AG04449 (cell line): ENCODE data around the gene B4GALT6.

Experiments used
- CTCF ChIA-PET: fragments of 350-600 bp; formaldehyde crosslinking; extraction: SDS; loops from one replicate; lab custom pipeline; 2021; ENCODE audit warnings: antibody characterized with exemption; lab: Yijun Ruan, JAX
- POLR2A ChIA-PET: fragments of 400-600, 350-600 bp; formaldehyde crosslinking; extraction: SDS; loops from one replicate; lab custom pipeline; 2020; ENCODE audit warnings: antibody characterized with exemption, inconsistent platforms; lab: Yijun Ruan, JAX
- DNase-seq: peaks from one replicate; pipeline ENCODE4 v3.0.0-alpha.2; 2010; ENCODE audit warnings: low read depth, low spot score
- H3K4me3 ChIP-seq: 2 replicates; pipeline ENCODE4 v1.5.1; 2011; ENCODE audit warnings: low read depth, mild to moderate bottlenecking, control low read depth, low read length
- CTCF ChIP-seq: IDR thresholded peaks from one replicate; pipeline ENCODE4 v1.5.1; 2011; ENCODE audit warnings: mild to moderate bottlenecking, moderate library complexity, low read length, control low read depth, inconsistent platforms; ENCODE audit not compliant: insufficient read depth; ENCODE audit errors: missing control alignments

B4GALT6 gene

GRCh38 chr18:31652877-31653276, 31.5 kb downstream of the B4GALT6 start:
- no peak overlapping the region for H3K4me3 ChIP-seq
- CTCF ChIA-PET = no interaction called here
- POLR2A ChIA-PET = no interaction called here
- TF ChIP-seq CTCF = no peak
- no peak for DNase-seq

DNA sequence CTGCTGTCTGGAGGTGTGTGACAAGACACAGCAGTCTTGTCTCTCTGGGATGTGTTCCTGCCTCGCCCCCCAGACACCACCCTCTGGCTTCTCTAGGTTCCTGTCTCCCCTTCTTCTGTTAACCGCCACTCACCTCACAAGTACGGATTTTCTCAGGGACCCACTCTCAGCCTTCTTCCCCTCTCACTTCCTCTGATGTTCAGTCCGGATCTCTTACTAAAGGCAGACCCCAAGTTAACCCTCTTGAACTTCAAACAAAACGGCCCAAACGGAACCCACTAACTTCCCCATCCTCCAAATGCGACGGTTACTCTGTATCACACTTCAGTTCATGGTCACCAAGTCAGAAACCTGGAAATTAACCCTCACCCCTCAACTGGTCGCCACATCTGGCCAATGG, 32.0 kb downstream of the B4GALT6 start:
- TF ChIP-seq CTCF = no peak
- CTCF ChIA-PET = no interaction called here
- H3K4me3 ChIP-seq = no peak overlapping the region
- POLR2A ChIA-PET = no interaction called here
- no peak for DNase-seq

GRCh38 chr18:31651369-31651768, 33.0 kb downstream of the B4GALT6 start:
- ChIA-PET CTCF (no interaction called here), POLR2A (no interaction called here)
- DNase-seq = no peak

DNA sequence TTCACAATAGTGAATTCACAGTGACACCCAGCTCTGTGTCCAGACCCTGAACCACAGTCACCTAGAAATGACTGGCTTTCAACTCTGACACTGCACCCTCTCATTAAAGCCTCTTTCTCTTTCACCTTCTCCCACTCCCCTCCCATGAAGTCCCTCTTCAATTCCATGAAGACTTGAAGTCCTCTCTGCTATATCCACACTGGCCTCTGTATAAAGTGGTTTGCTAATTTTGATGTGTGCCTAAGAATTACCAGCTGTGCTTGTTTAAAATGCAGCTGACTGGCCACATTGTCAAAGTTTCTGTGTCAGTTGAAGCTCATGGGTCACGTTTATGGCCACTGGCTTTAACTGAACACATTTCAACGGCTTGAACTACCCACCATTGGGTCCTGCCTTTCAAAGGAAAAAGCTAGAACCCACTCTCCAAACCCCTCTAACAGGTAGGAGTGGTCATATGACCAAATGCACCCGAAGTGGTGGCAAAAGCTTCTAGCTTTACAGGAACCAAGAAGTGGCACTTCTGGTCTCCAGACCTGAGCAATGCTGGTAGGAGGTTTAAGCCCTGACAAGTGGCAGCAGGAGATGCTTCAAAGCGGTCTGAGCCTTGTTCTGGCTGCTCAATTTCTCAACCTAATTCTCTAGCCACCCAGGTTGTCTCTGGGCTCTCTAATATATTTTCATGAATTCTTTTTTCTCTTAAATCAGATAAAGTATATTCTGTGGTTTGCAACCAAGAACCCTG, 34.2 kb downstream of the B4GALT6 start:
- no peak overlapping the region for H3K4me3 ChIP-seq
- no peak for DNase-seq
- ChIA-PET POLR2A (no interaction called here), CTCF (no interaction called here)
- no peak for TF ChIP-seq CTCF

More at GRCh38 chr18:31651369-31651768, 33.0 kb downstream of the B4GALT6 start:
- no peak for TF ChIP-seq CTCF
- no peak overlapping the region for H3K4me3 ChIP-seq

DNA sequence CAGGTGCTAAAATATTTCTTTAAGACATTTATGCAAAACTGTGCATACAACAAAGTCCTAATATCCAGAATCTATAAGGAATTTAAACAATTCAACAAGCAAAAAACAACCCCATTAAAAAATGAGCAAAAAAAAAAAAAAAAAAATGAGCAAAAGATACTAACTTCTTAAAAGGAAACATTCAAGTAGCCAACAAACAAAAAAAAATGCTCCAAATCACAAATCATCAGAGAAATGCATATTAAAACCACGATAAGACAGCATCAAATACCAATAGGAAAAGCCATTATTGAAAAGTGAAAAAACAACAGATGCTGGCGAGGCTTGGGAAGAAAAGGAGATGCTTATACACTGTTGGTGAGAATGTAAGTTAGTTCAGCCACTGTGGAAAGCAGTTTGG, 34.9 kb downstream of the B4GALT6 start:
- no peak for TF ChIP-seq CTCF
- POLR2A ChIA-PET = no interaction called here
- H3K4me3 ChIP-seq = no peak overlapping the region
- no peak for DNase-seq
- CTCF ChIA-PET = no interaction called here

DNA sequence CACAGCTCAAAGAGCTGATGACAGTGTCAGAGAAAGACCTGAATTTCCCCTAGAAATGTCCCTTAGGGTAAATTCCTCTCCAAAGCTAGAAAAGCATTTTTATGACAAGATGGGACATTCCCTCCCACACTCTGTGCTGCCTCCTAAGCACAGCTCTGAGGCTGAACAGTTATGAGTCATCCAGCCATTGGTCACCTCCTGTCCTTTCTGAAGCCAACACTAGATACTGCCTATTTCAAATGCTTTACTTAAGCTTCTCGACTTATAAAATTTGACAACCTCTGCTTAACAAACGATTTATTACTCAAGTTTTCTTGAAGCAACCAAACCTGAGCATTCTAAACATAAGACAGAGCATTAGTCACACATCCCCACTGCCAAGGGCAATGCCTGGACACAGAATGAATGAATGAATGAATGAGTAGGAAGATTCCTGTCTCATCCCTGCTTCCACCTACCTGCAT, 35.4 kb downstream of the B4GALT6 start:
- no peak for DNase-seq

More for the DNA sequence above, 35.4 kb downstream of the B4GALT6 start:
- POLR2A ChIA-PET = no interaction called here
- CTCF ChIA-PET = no interaction called here
- no peak for TF ChIP-seq CTCF
- no peak overlapping the region for H3K4me3 ChIP-seq
